GM23338 (cell line): ENCODE results near the gene PTGDS. TPM values are rescaled to one million over a fixed set of nuclear protein-coding genes. Genes with fewer than 3 reads are reported as not detected.
A peak's percentile ranks its signal among the peaks of the same experiment; 100 is the strongest.

ENCODE experiments used
- ATAC-seq: fragments of 200-7000 bp; cut with Tn5 transposase; 3 replicates; pipeline ENCODE4 v1.9.1; 2020
- DNase-seq: peaks from one replicate; pipeline ENCODE4 v3.0.0-alpha.2; 2015; ENCODE audit warnings: low spot score
- H2AFZ ChIP-seq: fragments of 200-600 bp; sonication (generic); 2 replicates; pipeline ENCODE4 v1.8.0; 2016; ENCODE audit warnings: antibody characterized with exemption, mild to moderate bottlenecking, moderate library complexity
- H3F3A ChIP-seq: fragments of 200-600 bp; sonication (generic); replicated peaks from 2 replicates; pipeline ENCODE4 v1.8.0; 2017; ENCODE audit warnings: antibody characterized with exemption, mixed run types, low read depth
- H3K27ac ChIP-seq: fragments of 200-600 bp; sonication (generic); 2 replicates; pipeline ENCODE4 v1.6.1; 2016; ENCODE audit warnings: low read depth
- H3K27me3 ChIP-seq: fragments of 200-600 bp; sonication (generic); 2 replicates; pipeline ENCODE4 v1.8.0; 2016; ENCODE audit warnings: mild to moderate bottlenecking, mixed run types, moderate library complexity; ENCODE audit not compliant: insufficient read depth
- H3K36me3 ChIP-seq: fragments of 200-600 bp; sonication (generic); 2 replicates; pipeline ENCODE4 v1.8.0; 2016; ENCODE audit warnings: mild to moderate bottlenecking; ENCODE audit not compliant: insufficient read depth
- H3K4me1 ChIP-seq: fragments of 200-600 bp; sonication (generic); 2 replicates; pipeline ENCODE4 v1.8.0; 2016; ENCODE audit warnings: mild to moderate bottlenecking, moderate library complexity; ENCODE audit not compliant: insufficient read depth
- H3K4me2 ChIP-seq: fragments of 200-600 bp; sonication (generic); 2 replicates; pipeline ENCODE4 v1.7.1; 2017; ENCODE audit warnings: mixed run types
- H3K4me3 ChIP-seq: fragments of 200-600 bp; sonication (generic); 2 replicates; pipeline ENCODE4 v1.6.1; 2016; ENCODE audit warnings: mixed run types
- H3K79me2 ChIP-seq: fragments of 200-600 bp; sonication (generic); replicated peaks from 2 replicates; pipeline ENCODE4 v1.8.0; 2017; ENCODE audit warnings: mild to moderate bottlenecking; ENCODE audit not compliant: insufficient read depth
- H3K9me2 ChIP-seq: fragments of 200-600 bp; sonication (generic); 2 replicates; pipeline ENCODE4 v1.8.0; 2017; ENCODE audit not compliant: insufficient read depth
- H4K20me1 ChIP-seq: fragments of 200-600 bp; sonication (generic); replicated peaks from 2 replicates; pipeline ENCODE4 v1.8.0; 2017; ENCODE audit warnings: mild to moderate bottlenecking; ENCODE audit not compliant: insufficient read depth
- H3K27ac Mint-ChIP-seq: 2 replicates; pipeline ENCODE4 v1.8.0; 2020; ENCODE audit warnings: inconsistent platforms, mild to moderate bottlenecking, moderate library complexity, mixed read lengths
- H3K27me3 Mint-ChIP-seq: 3 replicates; pipeline ENCODE4 v1.8.0; 2022; ENCODE audit warnings: low read depth, mild to moderate bottlenecking, moderate library complexity, mixed read lengths, inconsistent platforms; ENCODE audit not compliant: insufficient read depth, poor library complexity
- H3K36me3 Mint-ChIP-seq: 3 replicates; pipeline ENCODE4 v1.8.0; 2021; ENCODE audit warnings: low read depth, mild to moderate bottlenecking, inconsistent platforms, moderate library complexity, mixed read lengths
- H3K4me1 Mint-ChIP-seq: 3 replicates; pipeline ENCODE4 v1.8.0; 2020; ENCODE audit warnings: mild to moderate bottlenecking, inconsistent platforms, mixed read lengths
- H3K4me3 Mint-ChIP-seq: 3 replicates; pipeline ENCODE4 v1.8.0; 2021; ENCODE audit warnings: moderate library complexity, mild to moderate bottlenecking, inconsistent platforms, mixed read lengths
- H3K9me3 Mint-ChIP-seq: 3 replicates; pipeline ENCODE4 v1.8.0; 2020; ENCODE audit warnings: moderate library complexity, mild to moderate bottlenecking, inconsistent platforms, mixed read lengths
- CREB1 ChIP-seq: fragments of 250-450 bp; sonication (Bioruptor Pico); IDR thresholded peaks from 2 replicates; pipeline ENCODE4 v1.5.0; 2020; ENCODE audit warnings: low read depth, mild to moderate bottlenecking, moderate library complexity
- CTCF ChIP-seq, 2 experiments: fragments of 200-600 bp in 1 of 2; sonication (generic) in 1 of 2; conservative IDR thresholded peaks; 2 replicates each; pipeline versions ENCODE4 v1.5.1 to v1.6.1; 2016 to 2017; ENCODE audit warnings: antibody characterized with exemption in 2 of 2, low read depth in 2 of 2, mild to moderate bottlenecking in 2 of 2, moderate library complexity in 1 of 2
- ETS1 ChIP-seq: IDR thresholded peaks from 2 replicates; pipeline ENCODE4 v1.6.1; 2016; ENCODE audit warnings: antibody characterized with exemption
- EZH2 ChIP-seq: fragments of 200-600 bp; sonication (generic); IDR thresholded peaks from one replicate; pipeline ENCODE4 v1.8.0; 2017; ENCODE audit warnings: antibody characterized with exemption, mild to moderate bottlenecking, low read depth; ENCODE audit not compliant: unreplicated experiment
- EZH2phosphoT487 ChIP-seq: fragments of 200-600 bp; sonication (generic); IDR thresholded peaks from one replicate; pipeline ENCODE4 v1.8.1; 2018; ENCODE audit warnings: antibody characterized with exemption; ENCODE audit not compliant: unreplicated experiment
- JUNB ChIP-seq: IDR thresholded peaks from one replicate; pipeline ENCODE4 v1.6.1; 2016; ENCODE audit warnings: antibody characterized with exemption; ENCODE audit not compliant: unreplicated experiment
- NANOG ChIP-seq: IDR thresholded peaks from 2 replicates; pipeline ENCODE4 v1.6.1; 2016; ENCODE audit warnings: antibody characterized with exemption, borderline replicate concordance
- STAT1 ChIP-seq: IDR thresholded peaks from one replicate; pipeline ENCODE4 v1.6.1; 2016; ENCODE audit warnings: antibody characterized with exemption; ENCODE audit not compliant: unreplicated experiment
- ZNF114 ChIP-seq: fragments of 250-450 bp; sonication (Bioruptor Pico); IDR thresholded peaks from 2 replicates; pipeline ENCODE4 v1.5.0; 2020; ENCODE audit warnings: mild to moderate bottlenecking, moderate library complexity
- ZNF331 ChIP-seq: fragments of 250-450 bp; sonication (Bioruptor Pico); IDR thresholded peaks from 2 replicates; pipeline ENCODE4 v1.5.0; 2020; ENCODE audit warnings: low read depth, mild to moderate bottlenecking, moderate library complexity
- ZNF462 ChIP-seq: fragments of 250-450 bp; sonication (Bioruptor Pico); IDR thresholded peaks from 2 replicates; pipeline ENCODE4 v1.5.0; 2020; ENCODE audit warnings: mild to moderate bottlenecking, moderate library complexity
- polyA plus RNA-seq: library from polyadenylated mRNA; unstranded; fragments of >200 nt; fragmentation: Nextera tagmentation; extraction: Ambion mirVana; gene quantifications from 2 replicates; pipeline ENCODE4 v1.2.1, GENCODE V29; 2016
- total RNA-seq: library from RNA; depleted of rRNA; stranded (reverse); fragments of >200 nt; shearing (Covaris generic); gene quantifications from 2 replicates; pipeline ENCODE4 v1.2.3, GENCODE V29; 2014

PTGDS gene
- total and polyA plus RNA-seq, 2 experiments from 2014 or later, result 1.9 to 3.1 TPM

- peak; percentile 55 for ATAC-seq
- Mint-ChIP-seq H3K36me3 (no peaks in the 10 kb centered on the region; the same call in 2 of the 3 replicates), H3K9me3 (no peaks in the 10 kb centered on the region)
These were observed 7.8 kb downstream of the PTGDS start for GRCh38 chr9:136985027-136985602.

GRCh38 chr9:136985853-136986252 is 8.5 kb downstream of the PTGDS start:
- ATAC-seq, result peak; percentile 32
- peak overlapping the region; percentile 68 for H3K4me3 ChIP-seq
- TF ChIP-seq STAT1, result no peak
- TF ChIP-seq EZH2phosphoT487, result no peak
- no peak for TF ChIP-seq ZNF114 (CRISPR knock-in tag)
- no peak for TF ChIP-seq ETS1
- TF ChIP-seq JUNB, result no peak
- no peak for TF ChIP-seq ZNF462
- TF ChIP-seq CTCF (conservative IDR thresholded peaks at IDR 0.05; ENCODE audit: low read depth in 2 of 2), result no peak
- TF ChIP-seq EZH2, result no peak
- TF ChIP-seq CREB1 (CRISPR knock-in tag), result no peak
- TF ChIP-seq NANOG, result no peak
- TF ChIP-seq ZNF331 (CRISPR knock-in tag), result no peak

More at GRCh38 chr9:136985027-136985602, 7.8 kb downstream of the PTGDS start:
- H3K9me2 ChIP-seq, result no peaks in the 10 kb centered on the region
- H4K20me1 ChIP-seq, result no peaks in the 10 kb centered on the region
- peak overlapping the region; percentile 93 for H3K4me2 ChIP-seq
- no peaks in the 10 kb centered on the region for H3F3A ChIP-seq
- no peaks in the 10 kb centered on the region; the same call in 2 of the 3 replicates for H3K4me1 Mint-ChIP-seq
- H3K27ac Mint-ChIP-seq, result no peak overlapping the region
- peaks cover 39% of the 10 kb centered on the region for H3K27me3 ChIP-seq
- H3K79me2 ChIP-seq, result no peaks in the 10 kb centered on the region
- H2AFZ ChIP-seq, result peak overlapping the region; percentile 94
- TF ChIP-seq EZH2, result peak; percentile 39
- TF ChIP-seq CREB1 (CRISPR knock-in tag), result no peak
- peak overlapping the region; percentile 68 for H3K4me3 ChIP-seq
- H3K27me3 Mint-ChIP-seq, result peaks cover 27% of the 10 kb centered on the region
- peak overlapping the region; percentile 46; the same call in 2 of the 3 replicates for H3K4me3 Mint-ChIP-seq
- peaks cover 3% of the 10 kb centered on the region; the same call in 1 of the 2 replicates for H3K4me1 ChIP-seq
- peak; percentile 53 for DNase-seq
- no peak overlapping the region for H3K27ac ChIP-seq
- no peaks in the 10 kb centered on the region for H3K36me3 ChIP-seq

More at GRCh38 chr9:136985853-136986252, 8.5 kb downstream of the PTGDS start:
- Histone ChIP-seq H3K27me3 (peaks cover 45% of the 10 kb centered on the region), H2AFZ (peak overlapping the region; percentile 74; the same call in 1 of the 2 replicates), H3K9me2 (no peaks in the 10 kb centered on the region), H3K27ac (no peak overlapping the region), H3K36me3 (no peaks in the 10 kb centered on the region), H4K20me1 (no peaks in the 10 kb centered on the region), H3K4me1 (peaks cover 3% of the 10 kb centered on the region; the same call in 1 of the 2 replicates), H3F3A (no peaks in the 10 kb centered on the region), H3K79me2 (no peaks in the 10 kb centered on the region), H3K4me2 (peak overlapping the region; percentile 93)
- no peak overlapping the region for H3K27ac Mint-ChIP-seq
- H3K36me3 Mint-ChIP-seq, result no peaks in the 10 kb centered on the region; the same call in 2 of the 3 replicates
- peaks cover 5% of the 10 kb centered on the region for H3K9me3 Mint-ChIP-seq
- H3K4me1 Mint-ChIP-seq, result no peaks in the 10 kb centered on the region; the same call in 2 of the 3 replicates
- peak; percentile 47 for DNase-seq
- peak overlapping the region; percentile 50; the same call in 1 of the 3 replicates for H3K4me3 Mint-ChIP-seq
- H3K27me3 Mint-ChIP-seq, result peaks cover 29% of the 10 kb centered on the region
